Skeletal muscle tissue (tissue), 4 donors: ENCODE measurements around the gene PPAT. TPM values are rescaled to one million over a fixed set of nuclear protein-coding genes. Genes with fewer than 3 reads are reported as not detected.

Experiments
- H3K27ac ChIP-seq: one replicate; pipeline ENCODE4 v1.7.0; 2013; ENCODE audit warnings: mild to moderate bottlenecking, low read depth, low read length, inconsistent platforms
- H3K27me3 ChIP-seq, 3 donors: one replicate each; pipeline ENCODE4 v1.7.0; 2013; ENCODE audit warnings: low read length in 3 of 3; ENCODE audit not compliant: control insufficient read depth in 3 of 3, insufficient read depth in 3 of 3
- H3K36me3 ChIP-seq, 3 donors: one replicate each; pipeline ENCODE4 v1.7.0; 2013; ENCODE audit warnings: low read length in 3 of 3; ENCODE audit not compliant: control insufficient read depth in 3 of 3, insufficient read depth in 3 of 3
- H3K4me1 ChIP-seq, 3 donors: one replicate each; pipeline ENCODE4 v1.7.0; 2013; ENCODE audit warnings: low read length in 3 of 3, mild to moderate bottlenecking in 3 of 3; ENCODE audit not compliant: control insufficient read depth in 3 of 3, insufficient read depth in 3 of 3
- H3K4me3 ChIP-seq, 3 donors: one replicate each; pipeline ENCODE4 v1.7.0; 2013; ENCODE audit warnings: low read length in 3 of 3
- H3K9ac ChIP-seq, 3 donors: one replicate each; pipeline ENCODE4 v1.7.0; 2013; ENCODE audit warnings: low read length in 3 of 3, mild to moderate bottlenecking in 3 of 3, moderate library complexity in 2 of 3, low read depth in 1 of 3
- H3K9me3 ChIP-seq, 3 donors: one replicate each; pipeline ENCODE4 v1.7.0; 2013; ENCODE audit warnings: low read length in 3 of 3; ENCODE audit not compliant: control insufficient read depth in 3 of 3
- total RNA-seq: library from RNA; depleted of rRNA; stranded (reverse); fragments of >200 nt; gene quantifications from one replicate; pipeline ENCODE4 v1.2.3, GENCODE V29; 2014
- donor health status: Osteomylitis.

Gene PPAT
- total RNA-seq, 1 donor from 2014 or later: 9.4 TPM

- Histone ChIP-seq H3K9ac (no peak overlapping the region), H3K27me3 (no peaks in the 10 kb centered on the region), H3K36me3 (peaks cover 0 to 5% (median 2%) of the 10 kb centered on the region in 3 donors), H3K4me3 (no peak overlapping the region), H3K27ac (no peak overlapping the region), H3K4me1 (peaks cover 8 to 13% (median 12%) of the 10 kb centered on the region in 3 donors), H3K9me3 (no peaks in the 10 kb centered on the region)
These were observed 45.9 kb downstream of the PPAT start for GRCh38 chr4:56389558-56389957.

GRCh38 chr4:56388306-56388705 lies 47.1 kb downstream of the PPAT start:
- Histone ChIP-seq H3K9ac (peak overlapping the region; percentile 91 to 98 (median 95)), H3K9me3 (no peaks in the 10 kb centered on the region), H3K36me3 (peaks cover 0 to 5% (median 2%) of the 10 kb centered on the region in 3 donors), H3K27me3 (no peaks in the 10 kb centered on the region), H3K27ac (peak overlapping the region; percentile 94), H3K4me3 (peak overlapping the region; percentile 85 to 99 (median 93)), H3K4me1 (peaks cover 8 to 13% (median 12%) of the 10 kb centered on the region in 3 donors)

- H3K4me3 ChIP-seq: peak within 1 kb of the TSS; percentile 85 to 99 (median 93)
- peaks cover 8 to 13% (median 10%) of the 10 kb centered on the region in 3 donors for H3K4me1 ChIP-seq
- H3K27me3 ChIP-seq: no peaks in the 10 kb centered on the region
- peak within 1 kb of the TSS; percentile 94 for H3K27ac ChIP-seq
- no peaks in the 10 kb centered on the region for H3K9me3 ChIP-seq
- H3K9ac ChIP-seq: peak within 1 kb of the TSS; percentile 91 to 98 (median 95)
- H3K36me3 ChIP-seq: peaks cover 2 to 5% (median 3%) of the 10 kb centered on the region in 3 donors
These were observed 48.1 kb downstream of the PPAT start, which contains the start of gene AASDH for GRCh38 chr4:56387023-56388001. Gene AASDH (minus strand): TSS chr4:56387491. CDS start chr4:56384299, 3,192 bp downstream.

- Histone ChIP-seq H3K4me3 (peak overlapping the region in 1 of 3 donors; percentile 25), H3K27me3 (no peaks in the 10 kb centered on the region), H3K27ac (peak overlapping the region; percentile 94)
These were observed 49.3 kb downstream of the PPAT start for GRCh38 chr4:56386091-56386490.

GRCh38 chr4:56375458-56375857 lies 60.0 kb downstream of the PPAT start:
- Histone ChIP-seq H3K9ac (no peak overlapping the region), H3K27me3 (no peaks in the 10 kb centered on the region), H3K4me1 (no peaks in the 10 kb centered on the region), H3K9me3 (no peaks in the 10 kb centered on the region), H3K27ac (no peak overlapping the region), H3K4me3 (no peak overlapping the region), H3K36me3 (peaks cover 7 to 19% (median 14%) of the 10 kb centered on the region in 3 donors)

More at GRCh38 chr4:56386091-56386490, 49.3 kb downstream of the PPAT start:
- H3K36me3 ChIP-seq: peaks cover 2 to 5% (median 5%) of the 10 kb centered on the region in 3 donors
- peaks cover 8 to 13% (median 10%) of the 10 kb centered on the region in 3 donors for H3K4me1 ChIP-seq
- no peaks in the 10 kb centered on the region for H3K9me3 ChIP-seq
- H3K9ac ChIP-seq: no peak overlapping the region

- H3K27ac ChIP-seq: no peak overlapping the region
- no peak overlapping the region for H3K4me3 ChIP-seq
- H3K9ac ChIP-seq: no peak overlapping the region
- no peaks in the 10 kb centered on the region for H3K4me1 ChIP-seq
- peaks cover 10 to 17% (median 17%) of the 10 kb centered on the region in 3 donors for H3K36me3 ChIP-seq
- no peaks in the 10 kb centered on the region for H3K9me3 ChIP-seq
- H3K27me3 ChIP-seq: no peaks in the 10 kb centered on the region
These were observed 60.5 kb downstream of the PPAT start for GRCh38 chr4:56374956-56375355.

- Histone ChIP-seq H3K4me3 (no peak overlapping the region), H3K36me3 (peaks cover 11 to 18% (median 13%) of the 10 kb centered on the region in 3 donors), H3K9ac (no peak overlapping the region), H3K9me3 (no peaks in the 10 kb centered on the region), H3K27ac (no peak overlapping the region), H3K4me1 (no peaks in the 10 kb centered on the region), H3K27me3 (no peaks in the 10 kb centered on the region)
These were observed 62.6 kb downstream of the PPAT start for GRCh38 chr4:56372774-56373173.

- no peaks in the 10 kb centered on the region for H3K9me3 ChIP-seq
- no peak overlapping the region for H3K4me3 ChIP-seq
- H3K4me1 ChIP-seq: no peaks in the 10 kb centered on the region
- H3K27ac ChIP-seq: no peak overlapping the region
- peaks cover 7 to 18% (median 11%) of the 10 kb centered on the region in 3 donors for H3K36me3 ChIP-seq
- H3K27me3 ChIP-seq: no peaks in the 10 kb centered on the region
- H3K9ac ChIP-seq: no peak overlapping the region
These were observed 63.8 kb downstream of the PPAT start for GRCh38 chr4:56371426-56372220.

- no peaks in the 10 kb centered on the region for H3K27me3 ChIP-seq
- no peaks in the 10 kb centered on the region for H3K9me3 ChIP-seq
- H3K4me3 ChIP-seq: no peak overlapping the region
- no peak overlapping the region for H3K27ac ChIP-seq
- H3K9ac ChIP-seq: no peak overlapping the region
- H3K4me1 ChIP-seq: no peaks in the 10 kb centered on the region
- H3K36me3 ChIP-seq: peaks cover 7 to 18% (median 11%) of the 10 kb centered on the region in 3 donors
These were observed 65.0 kb downstream of the PPAT start for GRCh38 chr4:56370377-56370776.
